Measurements from ENCODE around the gene GJA9. TPM values are rescaled to one million over a fixed set of nuclear protein-coding genes. Genes with fewer than 3 reads are reported as not detected.

Gene GJA9
- total RNA-seq, result not detected
- long read RNA-seq, result 0 reads

DNA sequence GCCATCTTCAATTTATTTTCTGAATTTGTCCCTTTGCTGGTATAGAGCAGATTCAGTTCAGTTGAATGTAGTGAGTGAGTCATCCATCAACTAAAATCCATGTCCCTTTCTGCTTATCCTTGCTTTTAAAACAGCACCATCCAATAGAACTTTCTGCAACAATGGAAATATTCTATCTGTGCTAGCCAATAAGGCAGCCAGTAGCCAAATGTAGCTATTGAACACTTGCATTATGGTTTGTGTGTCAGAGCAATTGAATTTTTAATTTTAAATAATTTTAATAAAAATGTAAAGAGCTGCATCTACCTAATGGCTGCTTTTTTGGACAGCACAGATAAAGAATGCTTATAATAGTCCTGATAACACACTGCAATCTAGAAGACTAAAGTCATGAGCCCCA lies at the start of gene GJA9:
Gene GJA9, minus strand, starts transcription at position 101 of the 400 bp plus-strand sequence. CDS start 5,489 bp downstream, outside the sequence.
- intact Hi-C loops (cut with DNase I), result no loop called here
- Histone ChIP-seq H3K9me3 (no peaks in the 10 kb centered on the region), H3K36me3 (no peaks in the 10 kb centered on the region), H3K27ac (no peak within 1 kb of the TSS), H3K4me3 (no peak within 1 kb of the TSS), H3K4me1 (no peaks in the 10 kb centered on the region), H3K27me3 (no peaks in the 10 kb centered on the region)
- no peak for DNase-seq
- TF ChIP-seq POLR2A (IDR thresholded peaks at IDR 0.05), result no peak
- TF ChIP-seq, protein P1, sequence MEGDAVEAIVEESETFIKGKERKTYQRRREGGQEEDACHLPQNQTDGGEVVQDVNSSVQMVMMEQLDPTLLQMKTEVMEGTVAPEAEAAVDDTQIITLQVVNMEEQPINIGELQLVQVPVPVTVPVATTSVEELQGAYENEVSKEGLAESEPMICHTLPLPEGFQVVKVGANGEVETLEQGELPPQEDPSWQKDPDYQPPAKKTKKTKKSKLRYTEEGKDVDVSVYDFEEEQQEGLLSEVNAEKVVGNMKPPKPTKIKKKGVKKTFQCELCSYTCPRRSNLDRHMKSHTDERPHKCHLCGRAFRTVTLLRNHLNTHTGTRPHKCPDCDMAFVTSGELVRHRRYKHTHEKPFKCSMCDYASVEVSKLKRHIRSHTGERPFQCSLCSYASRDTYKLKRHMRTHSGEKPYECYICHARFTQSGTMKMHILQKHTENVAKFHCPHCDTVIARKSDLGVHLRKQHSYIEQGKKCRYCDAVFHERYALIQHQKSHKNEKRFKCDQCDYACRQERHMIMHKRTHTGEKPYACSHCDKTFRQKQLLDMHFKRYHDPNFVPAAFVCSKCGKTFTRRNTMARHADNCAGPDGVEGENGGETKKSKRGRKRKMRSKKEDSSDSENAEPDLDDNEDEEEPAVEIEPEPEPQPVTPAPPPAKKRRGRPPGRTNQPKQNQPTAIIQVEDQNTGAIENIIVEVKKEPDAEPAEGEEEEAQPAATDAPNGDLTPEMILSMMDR (IDR thresholded peaks at IDR 0.05), result no peak
- no peak for ATAC-seq

DNA sequence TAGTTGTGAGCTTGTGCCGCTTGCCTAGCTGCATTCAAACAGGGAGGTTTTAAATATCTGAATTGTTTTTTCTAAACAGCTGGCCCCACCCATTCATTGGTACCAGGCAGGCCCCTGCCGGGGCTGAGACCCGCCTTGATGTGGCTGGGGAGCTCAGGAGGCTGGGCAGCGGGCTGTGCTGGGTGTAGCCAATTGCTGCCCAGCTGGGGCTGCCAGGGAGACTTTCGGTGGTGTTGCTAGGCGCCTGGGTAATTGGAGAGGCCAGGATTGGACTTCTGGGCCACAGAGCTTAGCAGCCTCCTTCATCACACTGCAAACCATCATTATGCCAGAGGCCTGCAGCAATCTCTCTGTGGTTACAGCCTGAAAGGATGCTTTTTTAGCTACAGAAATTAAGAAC lies 48.1 kb upstream of the GJA9 start:
- TF ChIP-seq, protein P1 (IDR thresholded peaks at IDR 0.05), result no peak
- TF ChIP-seq POLR2A (IDR thresholded peaks at IDR 0.05), result no peak
- no CpG with 5 or more reads among the region's 6 CpGs for WGBS (ENCODE audit: insufficient coverage, low coverage, low lambda C conversion rate, missing lambda C conversion rate)

DNA sequence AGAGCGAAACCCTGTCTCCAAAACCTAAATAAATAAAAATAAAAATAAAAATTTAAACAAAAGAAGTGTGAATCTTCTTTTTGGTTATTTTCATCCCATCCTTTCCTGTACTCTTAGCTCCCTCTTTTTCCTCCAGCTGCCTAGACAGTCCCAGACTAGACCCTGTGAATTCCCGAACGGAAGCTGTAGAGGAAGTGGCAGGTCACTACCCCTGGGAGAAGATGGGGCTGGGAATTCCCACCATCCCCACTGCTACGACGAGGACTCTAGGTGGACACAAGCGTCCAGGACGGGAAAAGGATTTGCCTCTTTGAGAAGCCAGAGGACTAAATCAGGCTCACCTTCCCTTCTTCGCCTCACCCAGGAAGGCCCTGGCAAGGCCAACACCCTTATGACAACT lies 47.7 kb upstream of the GJA9 start:
- WGBS (ENCODE audit: insufficient coverage, low coverage, low lambda C conversion rate, missing lambda C conversion rate), result 74% methylated on average over 8 of the region's 8 CpGs
- H3K36me3 ChIP-seq, result no peaks in the 10 kb centered on the region
- TF ChIP-seq, protein P1 (IDR thresholded peaks at IDR 0.05), result no peak
- TF ChIP-seq POLR2A (IDR thresholded peaks at IDR 0.05), result no peak
- no peak overlapping the region for H3K4me3 ChIP-seq
- DNase-seq (no peak), ATAC-seq (no peak)
- no peak overlapping the region for H3K27ac ChIP-seq
- no peaks in the 10 kb centered on the region for H3K4me1 ChIP-seq
- intact Hi-C loops (cut with DNase I), result no loop called here
- no peaks in the 10 kb centered on the region for H3K27me3 ChIP-seq
- H3K9me3 ChIP-seq, result no peaks in the 10 kb centered on the region

More for the DNA sequence above, 48.1 kb upstream of the GJA9 start:
- intact Hi-C loops (cut with DNase I), result no loop called here
- Histone ChIP-seq H3K4me1 (no peaks in the 10 kb centered on the region), H3K27ac (no peak overlapping the region), H3K36me3 (no peaks in the 10 kb centered on the region), H3K4me3 (no peak overlapping the region), H3K27me3 (no peaks in the 10 kb centered on the region), H3K9me3 (no peaks in the 10 kb centered on the region)
- DNase-seq (no peak), ATAC-seq (no peak)

DNA sequence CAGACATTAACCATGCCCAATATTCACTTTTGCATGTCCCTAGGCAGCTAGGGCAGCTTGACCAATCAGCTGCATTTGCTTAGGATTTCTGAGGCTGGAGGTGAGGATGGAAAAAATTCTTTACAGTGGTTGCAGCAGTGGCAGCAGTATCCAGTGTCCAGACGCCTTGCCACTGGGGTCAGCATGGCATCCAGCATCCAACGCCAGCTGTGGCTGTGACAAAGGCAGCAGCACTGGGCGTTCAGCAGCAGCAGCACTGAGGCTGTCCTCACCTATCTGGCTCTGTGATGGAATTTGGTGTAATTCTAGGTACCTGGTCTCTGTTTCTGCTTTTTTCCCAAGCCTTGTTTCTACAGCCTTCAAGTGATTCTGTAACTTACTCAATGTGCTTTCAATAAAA lies 44.7 kb upstream of the GJA9 start:
- H3K9me3 ChIP-seq, result no peaks in the 10 kb centered on the region
- no peaks in the 10 kb centered on the region for H3K4me1 ChIP-seq
- H3K36me3 ChIP-seq, result no peaks in the 10 kb centered on the region
- WGBS (ENCODE audit: insufficient coverage, low coverage, low lambda C conversion rate, missing lambda C conversion rate), result 80% methylated on average over 1 of the region's 3 CpGs
- no peak for ATAC-seq
- intact Hi-C loops (cut with DNase I), result no loop called here
- no peaks in the 10 kb centered on the region for H3K27me3 ChIP-seq
- H3K27ac ChIP-seq, result no peak overlapping the region
- DNase-seq, result no peak
- no peak for TF ChIP-seq POLR2A (IDR thresholded peaks at IDR 0.05)
- TF ChIP-seq, protein P1 (IDR thresholded peaks at IDR 0.05), result no peak
- H3K4me3 ChIP-seq, result no peak overlapping the region

DNA sequence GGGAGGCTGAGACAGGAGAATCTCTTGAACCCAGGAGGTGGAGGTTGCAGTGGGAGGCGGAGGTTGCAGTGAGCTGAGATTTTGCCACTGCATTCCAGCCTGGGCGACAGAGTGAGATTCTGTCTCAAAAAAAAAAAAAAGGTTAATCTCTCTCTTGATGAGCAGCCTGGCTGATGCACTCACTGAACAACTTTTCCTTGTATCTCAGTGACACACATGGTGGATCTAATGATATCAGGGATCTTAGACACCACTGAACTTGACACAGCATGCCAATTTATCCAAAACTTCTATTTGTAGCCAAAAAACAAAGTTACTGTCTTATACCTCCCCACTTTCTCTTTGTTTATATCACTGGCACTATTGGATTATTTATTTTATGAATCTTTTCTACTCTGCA lies 44.0 kb upstream of the GJA9 start:
- Histone ChIP-seq H3K4me3 (no peak overlapping the region), H3K9me3 (no peaks in the 10 kb centered on the region), H3K27me3 (no peaks in the 10 kb centered on the region), H3K4me1 (no peaks in the 10 kb centered on the region), H3K27ac (no peak overlapping the region), H3K36me3 (no peaks in the 10 kb centered on the region)
- DNase-seq (no peak), ATAC-seq (no peak)
- intact Hi-C loops (cut with DNase I), result no loop called here
- no peak for TF ChIP-seq POLR2A (IDR thresholded peaks at IDR 0.05)
- TF ChIP-seq, protein P1 (IDR thresholded peaks at IDR 0.05), result no peak
- 92% methylated on average over 2 of the region's 2 CpGs for WGBS (ENCODE audit: insufficient coverage, low coverage, low lambda C conversion rate, missing lambda C conversion rate)

All from right lobe of liver (tissue), 6 donors.